Activated CD8-positive, alpha-beta memory T cell treated with anti-CD3 and anti-CD28 coated beads, Interleukin-2, amount 50 U/mL, for 1 hour (primary cell): Measurements from ENCODE around the gene PCDHGA8.
"Not testable (repeated sequence)": the region's sequence is repeated elsewhere in the genome, so short reads cannot be mapped to it uniquely, and the experiment has no call there.

Experiments used
- DNase-seq: peaks from one replicate; pipeline ENCODE4 v3.0.0-alpha.2; 2020; ENCODE audit errors: extremely low read depth

Gene PCDHGA8

GRCh38 chr5:141371572-141372475 lies 20.6 kb upstream of the PCDHGA8 start:
- no peak for DNase-seq

- no peak for DNase-seq
Observed at GRCh38 chr5:141373673-141374317, 18.6 kb upstream of the PCDHGA8 start, which contains the start of gene PCDHGA6. PCDHGA6 (plus strand) TSS chr5:141373891; CDS start chr5:141374084, 193 bp downstream.

GRCh38 chr5:141374627-141375026 lies 17.8 kb upstream of the PCDHGA8 start:
- DNase-seq = no peak

GRCh38 chr5:141375444-141376155 lies 16.8 kb upstream of the PCDHGA8 start:
- not testable (repeated sequence) for DNase-seq

GRCh38 chr5:141382469-141383294 lies 9.8 kb upstream of the PCDHGA8 start, which contains the start of gene PCDHGA7:
PCDHGA7 (plus strand) TSS chr5:141382742; CDS start chr5:141382900, 158 bp downstream.
- no peak for DNase-seq

- DNase-seq = no peak
Observed at GRCh38 chr5:141383345-141383744, 9.1 kb upstream of the PCDHGA8 start.

GRCh38 chr5:141384471-141385267 lies 7.8 kb upstream of the PCDHGA8 start:
- DNase-seq = no peak

GRCh38 chr5:141387557-141388311 lies 4.7 kb upstream of the PCDHGA8 start, which contains the start of gene PCDHGB4:
PCDHGB4 (plus strand) TSS chr5:141387698; CDS start chr5:141387885, 187 bp downstream.
- not testable (repeated sequence) for DNase-seq

GRCh38 chr5:141388661-141389060 lies 3.8 kb upstream of the PCDHGA8 start:
- DNase-seq = no peak

- DNase-seq = no peak
Observed at GRCh38 chr5:141389153-141390042, 3.0 kb upstream of the PCDHGA8 start.

GRCh38 chr5:141393267-141393666 lies 834 bp downstream of the PCDHGA8 start:
- DNase-seq = no peak

- DNase-seq = not testable (repeated sequence)
Observed at GRCh38 chr5:141394401-141395187, 2.2 kb downstream of the PCDHGA8 start.

- not testable (repeated sequence) for DNase-seq
Observed at GRCh38 chr5:141397756-141398551, 5.5 kb downstream of the PCDHGA8 start, which contains the start of gene PCDHGB5. PCDHGB5 (plus strand) TSS chr5:141397947; CDS start chr5:141398128, 181 bp downstream.

GRCh38 chr5:141398608-141399007 lies 6.2 kb downstream of the PCDHGA8 start:
- DNase-seq = no peak

- DNase-seq = no peak
Observed at GRCh38 chr5:141399555-141400258, 7.3 kb downstream of the PCDHGA8 start.
